Right lobe of liver (tissue), 6 donors: Measurements from ENCODE around the gene LHX6. TPM values are rescaled to one million over a fixed set of nuclear protein-coding genes. Genes with fewer than 3 reads are reported as not detected.

Experiments
- ATAC-seq, 4 donors: fragments of 200-7000 bp; cut with Tn5 transposase; one replicate each; pipeline ENCODE4 v1.9.1; 2020; ENCODE audit warnings: mild to moderate bottlenecking in 4 of 4, moderate library complexity in 4 of 4
- DNase-seq, 3 donors: peaks; one replicate each; pipeline ENCODE4 v3.0.0-alpha.2; 2020
- H3K27ac ChIP-seq, 3 donors: fragments of 200-600 bp; one replicate each; pipeline ENCODE4 v1.8.0; 2022
- H3K27me3 ChIP-seq, 2 donors: fragments of 200-600 bp; one replicate each; pipeline ENCODE4 v1.8.0; 2022
- H3K36me3 ChIP-seq, 4 donors: fragments of 200-600 bp; sonication (generic) in 1 of 4; one replicate each; pipeline versions ENCODE4 v1.5.1 to v1.8.0; 2017 to 2022; ENCODE audit warnings: control low read depth in 1 of 4
- H3K4me1 ChIP-seq, 4 donors: fragments of 200-600 bp; sonication (generic) in 1 of 4; one replicate each; pipeline versions ENCODE4 v1.5.1 to v1.8.0; 2017 to 2022; ENCODE audit warnings: control low read depth in 1 of 4
- H3K4me3 ChIP-seq, 3 donors: fragments of 200-600 bp; one replicate each; pipeline ENCODE4 v1.8.0; 2022
- H3K9me3 ChIP-seq, 4 donors: fragments of 200-600 bp; sonication (generic) in 1 of 4; one replicate each; pipeline versions ENCODE4 v1.5.1 to v1.8.0; 2017 to 2022; ENCODE audit warnings: control low read depth in 1 of 4
- POLR2A ChIP-seq: fragments of 450-650 bp; IDR thresholded peaks from one replicate; pipeline ENCODE4 v1.6.1; 2017; ENCODE audit warnings: antibody characterized with exemption, mild to moderate bottlenecking
- WGBS: methylation state at CpG from one replicate; pipeline ENCODE4 v1.1.6; 2018; ENCODE audit warnings: low coverage, low lambda C conversion rate; ENCODE audit not compliant: insufficient coverage; ENCODE audit errors: missing lambda C conversion rate; 5-methylcytosine and 5-hydroxymethylcytosine counted together
- intact Hi-C, 2 donors: fragments of 100-400 bp; cut with DNase I; formaldehyde crosslinking; loops; one replicate each; pipeline versions ENCODE4 v1.11.2 to v1.14.1; 2022
- total RNA-seq, 6 experiments: library from RNA; depleted of rRNA in 2 of 6; stranded (reverse); fragments of >200 nt in 2 of 6; fragmentation: NEBNext Ultra II Directional in 3 of 6; extraction: Animal tissue kit (Norgen Biotek cat#: 25700) in 3 of 6; gene quantifications; one replicate each; pipeline versions ENCODE4 v1.1.0 to v1.2.4, GENCODE V29; 2016 to 2023
- TF ChIP-seq, protein P1 (sequence below), 4 donors: fragments of 200-600 bp in 3 of 4; fragments of 450-650 bp in 1 of 4; IDR thresholded peaks; one replicate each; pipeline versions ENCODE4 v1.5.1 to v1.8.0; 2016 to 2022; ENCODE audit warnings: antibody characterized with exemption in 4 of 4, mild to moderate bottlenecking in 2 of 4
- donor health status: DM: no; HTN: yes; CAD: no.
- donor health status: DM: no; HTN: no; CAD: no.
- donor health status: DM: no; HTN: no; CAD: no.
- donor health status: DM: no; HTN: yes; CAD: no.
- donor health status: DM: no; HTN: yes; CAD: no.

The LHX6 gene
- total RNA-seq, 6 experiments from 2014 or later: 0.20 to 0.51 (median 0.32) TPM

DNA sequence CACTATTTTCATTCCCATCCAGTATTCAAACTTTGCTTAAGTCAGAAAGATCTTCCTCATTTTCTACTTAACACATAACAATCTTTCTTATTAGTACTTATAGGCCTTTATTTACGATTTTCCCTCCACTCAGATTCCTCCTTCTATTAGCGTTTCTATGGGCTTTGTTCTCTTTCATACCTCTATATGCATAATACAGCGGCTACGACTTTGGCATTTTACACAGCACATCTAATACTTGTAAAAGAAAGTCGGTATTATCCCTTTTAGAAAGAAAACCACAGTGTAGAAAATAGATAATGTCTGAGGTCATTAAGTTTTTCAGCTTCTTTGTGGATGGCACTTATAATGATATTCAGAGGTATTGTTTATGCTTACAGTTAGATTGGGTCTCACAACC, 27.4 kb upstream of the LHX6 start:
- 85% methylated on average over 5 of the region's 5 CpGs for WGBS
- Histone ChIP-seq H3K4me1 (peaks cover 0 to under 1% (median 0%) of the 10 kb centered on the region in 4 donors), H3K27ac (no peak overlapping the region), H3K4me3 (no peak overlapping the region), H3K9me3 (no peaks in the 10 kb centered on the region), H3K36me3 (peaks cover 0 to 32% (median 16%) of the 10 kb centered on the region in 4 donors), H3K27me3 (no peaks in the 10 kb centered on the region)
- DNase-seq (no peak), ATAC-seq (no peak)
- intact Hi-C loops: no loop called here
- TF ChIP-seq POLR2A: no peak
- TF ChIP-seq, protein P1, sequence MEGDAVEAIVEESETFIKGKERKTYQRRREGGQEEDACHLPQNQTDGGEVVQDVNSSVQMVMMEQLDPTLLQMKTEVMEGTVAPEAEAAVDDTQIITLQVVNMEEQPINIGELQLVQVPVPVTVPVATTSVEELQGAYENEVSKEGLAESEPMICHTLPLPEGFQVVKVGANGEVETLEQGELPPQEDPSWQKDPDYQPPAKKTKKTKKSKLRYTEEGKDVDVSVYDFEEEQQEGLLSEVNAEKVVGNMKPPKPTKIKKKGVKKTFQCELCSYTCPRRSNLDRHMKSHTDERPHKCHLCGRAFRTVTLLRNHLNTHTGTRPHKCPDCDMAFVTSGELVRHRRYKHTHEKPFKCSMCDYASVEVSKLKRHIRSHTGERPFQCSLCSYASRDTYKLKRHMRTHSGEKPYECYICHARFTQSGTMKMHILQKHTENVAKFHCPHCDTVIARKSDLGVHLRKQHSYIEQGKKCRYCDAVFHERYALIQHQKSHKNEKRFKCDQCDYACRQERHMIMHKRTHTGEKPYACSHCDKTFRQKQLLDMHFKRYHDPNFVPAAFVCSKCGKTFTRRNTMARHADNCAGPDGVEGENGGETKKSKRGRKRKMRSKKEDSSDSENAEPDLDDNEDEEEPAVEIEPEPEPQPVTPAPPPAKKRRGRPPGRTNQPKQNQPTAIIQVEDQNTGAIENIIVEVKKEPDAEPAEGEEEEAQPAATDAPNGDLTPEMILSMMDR (IDR thresholded peaks at IDR 0.05): no peak

DNA sequence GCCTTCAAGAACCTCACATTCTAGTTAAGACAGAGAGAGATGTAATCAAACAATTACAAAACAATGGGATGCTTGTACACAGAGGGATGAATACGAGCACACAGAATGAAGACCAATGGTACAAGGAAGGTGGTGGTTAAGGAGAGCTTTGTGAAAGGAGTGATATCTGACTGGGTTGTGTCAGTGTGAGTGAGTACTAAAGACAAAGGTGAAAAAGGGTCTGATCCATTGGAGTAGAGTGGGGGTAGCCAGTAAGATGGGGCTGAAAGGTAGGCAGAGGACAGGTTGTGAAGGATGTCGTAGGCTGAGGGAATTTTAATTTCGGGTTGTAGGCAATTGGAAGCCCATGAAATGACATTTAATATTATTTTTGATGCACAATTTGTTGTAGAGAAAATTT, 26.0 kb upstream of the LHX6 start:
- no peak for ATAC-seq
- intact Hi-C loops: no loop called here
- Histone ChIP-seq H3K27ac (no peak overlapping the region), H3K9me3 (no peaks in the 10 kb centered on the region), H3K4me1 (no peaks in the 10 kb centered on the region), H3K27me3 (no peaks in the 10 kb centered on the region), H3K4me3 (no peak overlapping the region), H3K36me3 (peaks cover 0 to 31% (median 17%) of the 10 kb centered on the region in 4 donors)
- DNase-seq: no peak
- TF ChIP-seq, protein P1 (IDR thresholded peaks at IDR 0.05): no peak
- TF ChIP-seq POLR2A: no peak
- 87% methylated on average over 3 of the region's 3 CpGs for WGBS

DNA sequence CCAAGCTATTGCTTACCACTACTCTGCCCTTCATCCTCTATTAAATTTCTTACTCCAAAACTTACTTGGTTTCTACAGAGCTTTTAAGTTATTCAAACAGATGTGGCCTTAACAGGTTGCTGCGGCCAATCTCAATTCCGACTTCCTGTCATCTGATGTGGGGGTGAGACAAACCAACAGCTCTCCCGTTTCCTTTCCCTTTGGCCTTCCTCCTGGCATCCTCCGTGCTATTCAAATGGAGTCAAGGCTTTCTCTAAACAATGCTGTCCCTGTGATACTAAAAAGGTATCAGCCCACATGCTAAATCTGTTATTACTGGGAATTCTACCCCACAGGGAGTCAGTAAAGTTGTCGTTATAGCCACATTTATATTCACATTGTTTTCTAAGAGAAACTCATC, 24.0 kb upstream of the LHX6 start:
- H3K4me1 ChIP-seq: no peaks in the 10 kb centered on the region
- no peak overlapping the region for H3K4me3 ChIP-seq
- no peaks in the 10 kb centered on the region for H3K27me3 ChIP-seq
- no peaks in the 10 kb centered on the region for H3K9me3 ChIP-seq
- TF ChIP-seq, protein P1 (IDR thresholded peaks at IDR 0.05): no peak
- TF ChIP-seq POLR2A: no peak
- WGBS: 84% methylated on average over 5 of the region's 5 CpGs
- peak overlapping the region in 1 of 3 donors; percentile 9 for H3K27ac ChIP-seq
- peaks cover 0 to 26% (median 11%) of the 10 kb centered on the region in 4 donors for H3K36me3 ChIP-seq
- DNase-seq (no peak), ATAC-seq (peak in 3 of 4 donors; percentile 26 to 55 (median 34))
- intact Hi-C loops: no loop called here

DNA sequence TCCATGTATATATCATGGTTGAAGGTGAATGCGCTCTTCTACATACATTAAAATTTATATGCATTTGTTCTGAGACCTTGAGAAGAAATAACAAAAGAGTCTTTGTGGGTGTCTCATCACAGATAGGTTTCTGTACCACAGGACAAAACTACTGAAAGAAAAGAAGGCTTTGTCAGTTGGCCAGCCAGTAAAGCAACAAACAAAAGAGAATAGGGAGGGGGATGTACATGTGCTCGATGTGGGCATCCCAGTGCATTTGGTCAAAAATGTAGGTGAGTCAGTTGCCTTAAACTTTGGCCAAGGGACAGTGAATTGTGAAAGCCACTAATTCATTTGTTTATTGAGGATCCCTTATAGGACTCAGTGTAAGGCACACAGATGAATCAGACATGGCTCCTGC, 22.6 kb upstream of the LHX6 start:
- peaks cover 0 to 37% (median 17%) of the 10 kb centered on the region in 4 donors for H3K36me3 ChIP-seq
- ATAC-seq: no peak
- no peak overlapping the region for H3K27ac ChIP-seq
- H3K27me3 ChIP-seq: no peaks in the 10 kb centered on the region
- no peak overlapping the region for H3K4me3 ChIP-seq
- 93% methylated on average over 2 of the region's 2 CpGs for WGBS
- no peaks in the 10 kb centered on the region for H3K4me1 ChIP-seq
- intact Hi-C loops: no loop called here
- no peaks in the 10 kb centered on the region for H3K9me3 ChIP-seq
- no peak for DNase-seq
- TF ChIP-seq, protein P1 (IDR thresholded peaks at IDR 0.05): no peak
- no peak for TF ChIP-seq POLR2A

DNA sequence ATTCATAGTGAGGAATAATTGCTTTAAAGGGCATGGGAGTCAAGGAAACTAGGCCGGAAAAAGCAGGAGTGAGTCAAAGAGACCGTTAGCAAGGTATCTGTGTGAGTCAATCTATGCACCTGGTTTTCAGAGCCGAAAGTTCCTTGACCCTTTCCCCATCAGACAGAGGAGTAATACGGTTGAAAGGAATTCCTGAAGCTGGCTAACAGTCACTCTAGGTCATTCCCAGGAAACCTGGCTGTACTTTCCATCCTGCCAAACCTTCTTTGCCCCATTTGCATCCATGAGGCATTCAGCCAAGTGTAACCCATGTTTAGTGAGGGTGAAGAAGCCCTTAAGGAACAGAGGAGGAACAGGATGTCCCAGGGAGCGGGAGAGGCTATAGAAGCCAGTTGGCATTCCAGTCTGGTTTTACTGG, 19.7 kb upstream of the LHX6 start:
- Histone ChIP-seq H3K4me3 (no peak overlapping the region), H3K9me3 (no peaks in the 10 kb centered on the region), H3K27me3 (no peaks in the 10 kb centered on the region), H3K4me1 (no peaks in the 10 kb centered on the region), H3K36me3 (peaks cover 0 to 63% (median 29%) of the 10 kb centered on the region in 4 donors), H3K27ac (no peak overlapping the region)
- 89% methylated on average over 4 of the region's 5 CpGs for WGBS
- TF ChIP-seq POLR2A: no peak
- TF ChIP-seq, protein P1 (IDR thresholded peaks at IDR 0.05): no peak
- ATAC-seq (no peak), DNase-seq (no peak)
- intact Hi-C loops: no loop called here
